ENCODE results near the gene ZNF879.

Gene ZNF879

DNA sequence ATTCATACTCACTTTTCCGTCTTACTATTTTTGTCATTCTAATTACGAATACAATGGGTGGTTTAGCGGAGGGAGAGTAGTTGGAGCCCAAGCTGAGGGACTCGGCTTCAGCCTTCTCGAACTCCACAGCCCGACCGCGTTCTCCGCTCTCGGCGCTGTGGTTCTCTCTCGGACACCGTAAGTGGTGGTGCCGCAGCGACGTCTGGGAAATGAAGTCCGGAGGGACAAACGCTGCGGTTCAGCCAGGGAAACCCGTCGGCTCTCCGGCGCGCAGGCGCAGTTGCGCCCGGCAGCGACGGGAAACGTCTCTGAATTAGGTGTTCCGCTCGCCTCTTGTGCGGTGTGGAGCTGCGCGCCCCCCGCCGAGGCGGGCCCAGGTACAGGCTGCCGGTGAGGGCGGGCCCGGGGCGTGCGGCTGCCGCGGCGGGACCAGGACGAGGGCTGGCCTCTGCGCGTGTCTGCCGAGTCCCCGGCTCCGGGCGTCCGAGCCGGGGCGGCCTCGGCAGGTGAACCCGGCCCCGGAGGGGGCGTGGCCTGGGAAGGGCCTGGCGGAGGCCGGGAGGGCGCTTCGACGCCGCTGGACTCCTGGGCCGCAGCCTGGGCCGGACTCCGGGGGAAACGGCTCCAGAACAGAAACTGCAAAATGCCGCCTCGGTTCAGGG is at the start of gene ZNF879:
Gene ZNF879 (plus strand): TSS at position 277 of the 662 bp plus-strand sequence. CDS start 1,201 bp downstream, outside the sequence.
- H3K4me3 ChIP-seq (ENCODE audit: low read depth, low read length) = peak within 1 kb of the TSS; percentile 54
- TF ChIP-seq, protein P1, sequence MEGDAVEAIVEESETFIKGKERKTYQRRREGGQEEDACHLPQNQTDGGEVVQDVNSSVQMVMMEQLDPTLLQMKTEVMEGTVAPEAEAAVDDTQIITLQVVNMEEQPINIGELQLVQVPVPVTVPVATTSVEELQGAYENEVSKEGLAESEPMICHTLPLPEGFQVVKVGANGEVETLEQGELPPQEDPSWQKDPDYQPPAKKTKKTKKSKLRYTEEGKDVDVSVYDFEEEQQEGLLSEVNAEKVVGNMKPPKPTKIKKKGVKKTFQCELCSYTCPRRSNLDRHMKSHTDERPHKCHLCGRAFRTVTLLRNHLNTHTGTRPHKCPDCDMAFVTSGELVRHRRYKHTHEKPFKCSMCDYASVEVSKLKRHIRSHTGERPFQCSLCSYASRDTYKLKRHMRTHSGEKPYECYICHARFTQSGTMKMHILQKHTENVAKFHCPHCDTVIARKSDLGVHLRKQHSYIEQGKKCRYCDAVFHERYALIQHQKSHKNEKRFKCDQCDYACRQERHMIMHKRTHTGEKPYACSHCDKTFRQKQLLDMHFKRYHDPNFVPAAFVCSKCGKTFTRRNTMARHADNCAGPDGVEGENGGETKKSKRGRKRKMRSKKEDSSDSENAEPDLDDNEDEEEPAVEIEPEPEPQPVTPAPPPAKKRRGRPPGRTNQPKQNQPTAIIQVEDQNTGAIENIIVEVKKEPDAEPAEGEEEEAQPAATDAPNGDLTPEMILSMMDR (IDR thresholded peaks at IDR 0.05; ENCODE audit: low read depth, low read length, missing control alignments) = no peak
- in situ Hi-C loops (cut with HindIII; ENCODE audit: low sequenced_read_pairs) = no loop called here
- peak; percentile 89 for DNase-seq (ENCODE audit: low read depth)

DNA sequence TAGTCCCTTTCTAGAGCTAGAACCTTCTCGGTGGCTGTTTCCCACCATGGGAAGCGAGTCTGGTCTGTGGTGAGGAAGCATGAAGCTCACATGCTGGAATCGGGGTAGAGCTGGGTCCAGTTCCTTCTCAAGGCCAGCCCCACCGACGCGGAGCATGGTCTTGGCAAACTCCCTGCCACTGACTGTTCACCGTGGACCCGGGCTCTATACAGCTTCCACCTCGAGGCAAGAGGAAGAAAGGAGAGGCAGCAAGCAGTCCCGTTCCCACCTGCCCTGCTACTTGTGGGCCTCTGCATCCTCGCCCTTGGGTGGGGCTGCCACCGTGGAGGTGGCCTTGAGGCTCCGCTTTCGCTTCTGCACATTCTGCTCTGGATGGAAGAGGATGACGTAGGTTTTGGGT is 42.2 kb upstream of the ZNF879 start:
- no peak for DNase-seq (ENCODE audit: low read depth)
- H3K4me3 ChIP-seq (ENCODE audit: low read depth, low read length) = no peak overlapping the region
- TF ChIP-seq, protein P1 (IDR thresholded peaks at IDR 0.05; ENCODE audit: low read depth, low read length, missing control alignments) = no peak
- in situ Hi-C loops (cut with HindIII; ENCODE audit: low sequenced_read_pairs) = no loop called here

DNA sequence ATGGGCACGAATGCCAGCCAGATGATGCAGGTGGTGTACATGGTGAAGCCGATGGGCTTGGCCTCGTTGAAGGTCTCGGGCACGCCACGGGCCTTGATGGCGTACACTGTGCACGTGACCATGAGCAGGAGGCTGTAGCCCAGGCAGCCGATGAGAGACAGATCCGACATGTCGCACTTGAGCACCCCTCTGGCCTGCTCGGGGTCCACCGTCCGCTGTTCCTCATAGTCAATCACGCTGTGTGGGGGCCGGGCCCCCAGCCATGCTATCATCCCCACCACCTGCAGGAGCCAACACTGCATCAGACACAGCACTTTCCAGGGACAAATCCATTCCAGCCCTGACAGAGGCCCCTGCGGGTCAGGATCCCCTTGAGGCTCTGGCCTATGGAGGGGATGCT is 40.7 kb upstream of the ZNF879 start:
- DNase-seq (ENCODE audit: low read depth) = no peak
- no peak overlapping the region for H3K4me3 ChIP-seq (ENCODE audit: low read depth, low read length)
- TF ChIP-seq, protein P1 (IDR thresholded peaks at IDR 0.05; ENCODE audit: low read depth, low read length, missing control alignments) = no peak
- in situ Hi-C loops (cut with HindIII; ENCODE audit: low sequenced_read_pairs) = no loop called here

DNA sequence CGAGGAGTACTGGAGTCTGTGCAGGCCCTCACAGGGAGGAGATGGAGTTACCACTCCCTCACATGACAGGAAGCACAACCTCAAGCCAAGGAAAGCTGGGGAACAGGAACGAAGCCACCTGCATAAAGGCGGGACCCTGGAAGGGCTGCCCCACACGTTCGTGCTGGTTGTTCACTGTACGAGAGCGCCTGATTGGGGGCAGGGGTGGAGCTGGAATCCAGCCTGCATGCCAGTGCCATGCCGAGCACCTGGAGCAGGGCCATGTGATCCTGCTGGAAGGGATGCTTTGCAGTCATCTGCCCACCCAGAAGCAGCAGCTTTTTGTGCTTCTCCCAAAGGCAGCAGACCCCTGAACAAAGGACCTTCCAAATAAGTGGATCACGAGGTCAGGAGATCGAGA is 39.9 kb upstream of the ZNF879 start:
- TF ChIP-seq, protein P1 (IDR thresholded peaks at IDR 0.05; ENCODE audit: low read depth, low read length, missing control alignments) = no peak
- in situ Hi-C loops (cut with HindIII; ENCODE audit: low sequenced_read_pairs) = no loop called here

DNA sequence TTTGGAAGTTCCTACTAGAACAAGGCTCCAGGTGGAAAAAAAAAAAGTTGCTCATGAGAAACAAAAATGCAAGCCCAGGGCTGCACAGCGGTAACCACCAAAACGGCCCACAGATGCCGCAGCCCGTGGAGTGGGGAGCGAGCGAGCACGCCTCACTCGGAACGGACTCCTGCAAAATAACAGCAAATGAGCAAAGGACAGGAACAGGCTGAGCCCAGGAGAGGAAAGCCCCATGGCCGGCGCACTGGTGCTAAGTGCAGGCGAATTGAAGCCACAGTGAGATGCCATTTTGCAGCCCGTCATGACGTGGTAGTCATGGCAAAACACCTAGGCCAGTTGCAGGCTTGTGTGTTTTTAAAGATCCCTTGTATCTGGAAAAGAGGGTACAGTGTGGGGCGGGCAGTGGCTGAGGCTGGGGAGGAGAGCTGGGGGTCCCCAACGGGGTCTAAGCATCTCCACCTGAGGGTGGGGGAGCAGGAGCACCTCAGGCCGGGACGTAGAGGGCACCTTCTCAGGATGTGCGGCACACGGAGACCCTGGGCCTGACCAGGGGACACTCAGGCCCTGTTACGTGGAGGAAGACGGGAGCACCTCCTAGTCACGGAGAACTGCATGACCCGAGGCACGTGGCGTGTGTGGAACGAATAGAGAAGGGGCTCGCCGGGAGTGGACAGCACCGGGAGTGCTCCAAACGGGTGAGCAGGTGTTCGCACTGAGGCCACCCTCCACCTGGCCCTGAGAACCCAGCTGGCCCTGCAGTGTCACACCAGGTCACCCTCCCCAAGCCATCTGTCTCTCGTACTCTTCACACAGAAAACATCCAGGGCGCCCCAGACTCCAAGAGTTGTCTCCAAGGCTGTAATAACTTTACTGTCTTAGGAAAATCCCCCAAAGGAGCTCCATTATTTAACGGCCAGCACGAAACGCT is 39.2 kb upstream of the ZNF879 start:
- no peak for DNase-seq (ENCODE audit: low read depth)
- in situ Hi-C loops (cut with HindIII; ENCODE audit: low sequenced_read_pairs) = no loop called here
- no peak overlapping the region for H3K4me3 ChIP-seq (ENCODE audit: low read depth, low read length)
- TF ChIP-seq, protein P1 (IDR thresholded peaks at IDR 0.05; ENCODE audit: low read depth, low read length, missing control alignments) = no peak

More for the DNA sequence above, 39.9 kb upstream of the ZNF879 start:
- no peak for DNase-seq (ENCODE audit: low read depth)
- H3K4me3 ChIP-seq (ENCODE audit: low read depth, low read length) = no peak overlapping the region

DNA sequence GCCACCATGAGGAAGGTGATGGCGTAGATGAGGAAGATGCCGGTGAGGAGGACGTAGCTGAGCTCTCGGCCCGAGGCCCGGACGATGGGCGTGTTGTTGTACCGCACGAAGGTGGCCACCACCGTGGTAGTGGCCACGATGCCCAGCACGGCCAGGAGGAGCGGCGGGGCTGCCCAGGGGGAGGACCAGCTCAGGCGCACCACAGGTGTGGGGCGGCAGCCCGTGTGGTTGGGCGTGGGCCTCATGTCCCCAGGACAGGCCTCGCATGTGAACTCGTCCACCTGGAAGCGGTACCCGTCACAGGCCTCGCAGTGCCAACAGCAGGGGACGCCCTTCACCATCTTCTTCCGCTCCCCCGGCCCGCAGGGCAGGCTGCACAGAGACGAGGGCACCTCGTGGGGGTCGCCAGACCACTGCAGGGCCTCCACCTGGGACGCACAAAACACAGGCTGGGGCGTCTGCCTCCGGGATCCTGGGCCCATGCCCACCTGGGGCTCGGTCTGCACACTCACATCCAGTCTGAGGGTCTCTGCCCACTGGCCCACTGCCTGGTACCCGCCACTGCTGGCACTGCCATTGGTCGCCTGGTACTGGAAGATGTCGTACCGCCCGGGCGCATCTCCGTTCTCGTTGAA is 37.2 kb upstream of the ZNF879 start:
- in situ Hi-C loops (cut with HindIII; ENCODE audit: low sequenced_read_pairs) = no loop called here
- TF ChIP-seq, protein P1 (IDR thresholded peaks at IDR 0.05; ENCODE audit: low read depth, low read length, missing control alignments) = no peak
- no peak overlapping the region for H3K4me3 ChIP-seq (ENCODE audit: low read depth, low read length)
- no peak for DNase-seq (ENCODE audit: low read depth)
